Stimulated activated naive B cell treated with anti-CD40 and anti-IgM and Interleukin-4, amounts not matched to agents 10 μg/mL and 1 μg/mL and 100 μg/mL, for 72 hours (primary cell): ENCODE data around the gene RAB35.

Source experiments
- ATAC-seq, 2 donors: fragments of 150-1000 bp; cut with Tn5 transposase; replicated peaks; 2 replicates each; pipeline ENCODE4 v1.10.0; 2021; ENCODE audit warnings: moderate library complexity in 1 of 2
- DNase-seq: peaks from one replicate; pipeline ENCODE4 v3.0.0; 2021
- H3K27ac Mint-ChIP-seq: one replicate; pipeline ENCODE4 v1.8.0; 2022; ENCODE audit warnings: mild to moderate bottlenecking, mixed read lengths
- H3K27me3 Mint-ChIP-seq, 2 donors: one replicate each; pipeline ENCODE4 v1.8.0; 2022; ENCODE audit warnings: mixed read lengths in 2 of 2
- H3K36me3 Mint-ChIP-seq, 2 donors: one replicate each; pipeline ENCODE4 v1.8.0; 2022; ENCODE audit warnings: mixed read lengths in 2 of 2, mild to moderate bottlenecking in 1 of 2
- H3K4me1 Mint-ChIP-seq, 2 donors: one replicate each; pipeline ENCODE4 v1.8.0; 2022; ENCODE audit warnings: mixed read lengths in 2 of 2, mild to moderate bottlenecking in 1 of 2
- H3K4me3 Mint-ChIP-seq, 2 donors: one replicate each; pipeline ENCODE4 v1.8.0; 2022; ENCODE audit warnings: mild to moderate bottlenecking in 2 of 2, mixed read lengths in 2 of 2, moderate library complexity in 1 of 2
- H3K9me3 Mint-ChIP-seq, 2 donors: one replicate each; pipeline ENCODE4 v1.8.0; 2022; ENCODE audit warnings: mixed read lengths in 2 of 2, mild to moderate bottlenecking in 1 of 2

RAB35 gene

DNA sequence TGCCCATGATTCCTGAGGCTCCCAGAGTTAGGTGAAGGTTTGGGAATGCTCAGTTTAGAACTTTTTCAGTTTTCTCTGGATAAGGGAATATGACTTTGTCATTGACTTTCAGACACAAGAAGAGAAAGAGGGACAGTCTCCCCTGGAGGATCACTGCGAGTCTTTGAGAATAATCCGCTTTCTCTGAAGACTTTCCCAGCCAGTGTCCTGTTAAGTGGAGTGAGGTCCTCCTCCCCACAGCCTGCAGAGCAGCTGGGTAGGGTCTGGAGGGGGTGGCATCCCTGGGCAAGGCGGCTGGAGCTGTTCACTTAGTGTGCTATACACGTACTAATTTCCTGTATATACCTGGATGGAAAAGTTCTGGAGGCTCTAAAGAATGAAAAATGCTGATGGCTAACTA lies 8.5 kb upstream of the RAB35 start:
- DNase-seq = no peak
- Mint-ChIP-seq H3K27me3 (no peaks in the 10 kb centered on the region), H3K4me1 (peaks cover 56 to 83% of the 10 kb centered on the region in 2 donors), H3K27ac (no peak overlapping the region), H3K4me3 (no peak overlapping the region), H3K9me3 (no peaks in the 10 kb centered on the region), H3K36me3 (peaks cover 27 to 47% of the 10 kb centered on the region in 2 donors)
- ATAC-seq = no peak

DNA sequence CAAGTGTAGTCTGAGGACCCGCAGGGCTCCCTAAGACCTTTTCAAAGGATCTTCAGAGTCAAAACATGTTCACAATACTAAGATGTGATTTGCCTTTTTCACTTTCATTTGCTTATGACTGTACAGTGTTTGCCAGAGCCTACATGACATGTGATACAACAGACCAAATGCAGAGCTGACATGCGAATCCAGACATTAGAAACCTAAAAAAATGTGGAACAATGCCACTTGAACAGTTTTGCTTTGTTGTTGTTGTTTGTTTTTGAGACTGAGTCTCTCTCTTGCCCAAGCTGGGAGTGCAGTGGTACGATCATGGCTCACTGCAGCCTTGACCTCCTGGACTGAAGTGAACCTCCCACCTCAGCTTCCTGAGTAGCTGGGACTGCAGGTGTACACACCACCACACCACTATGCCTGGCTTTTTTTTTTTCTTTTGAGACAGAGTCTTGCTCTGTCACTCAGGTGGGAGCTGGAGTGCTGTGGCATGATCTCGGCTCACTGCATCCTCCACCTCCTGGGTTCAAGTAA lies 5.3 kb upstream of the RAB35 start:
- DNase-seq = no peak

GRCh38 chr12:120121343-120121742 lies 4.8 kb upstream of the RAB35 start:
- no peak for DNase-seq
- no peaks in the 10 kb centered on the region for H3K9me3 Mint-ChIP-seq
- H3K4me1 Mint-ChIP-seq = peaks cover 61 to 80% of the 10 kb centered on the region in 2 donors
- ATAC-seq = no peak
- H3K4me3 Mint-ChIP-seq = peak overlapping the region in 1 of 2 donors; percentile 45
- H3K27me3 Mint-ChIP-seq = no peaks in the 10 kb centered on the region
- no peak overlapping the region for H3K27ac Mint-ChIP-seq
- peaks cover 4 to 28% of the 10 kb centered on the region in 2 donors for H3K36me3 Mint-ChIP-seq

More for the DNA sequence above, 5.3 kb upstream of the RAB35 start:
- peak; percentile 33 to 38 for ATAC-seq
- H3K27me3 Mint-ChIP-seq = no peaks in the 10 kb centered on the region
- no peak overlapping the region for H3K27ac Mint-ChIP-seq
- H3K4me3 Mint-ChIP-seq = peak overlapping the region in 1 of 2 donors; percentile 3
- H3K4me1 Mint-ChIP-seq = peaks cover 65 to 85% of the 10 kb centered on the region in 2 donors
- no peaks in the 10 kb centered on the region for H3K9me3 Mint-ChIP-seq
- peaks cover 7 to 33% of the 10 kb centered on the region in 2 donors for H3K36me3 Mint-ChIP-seq

DNA sequence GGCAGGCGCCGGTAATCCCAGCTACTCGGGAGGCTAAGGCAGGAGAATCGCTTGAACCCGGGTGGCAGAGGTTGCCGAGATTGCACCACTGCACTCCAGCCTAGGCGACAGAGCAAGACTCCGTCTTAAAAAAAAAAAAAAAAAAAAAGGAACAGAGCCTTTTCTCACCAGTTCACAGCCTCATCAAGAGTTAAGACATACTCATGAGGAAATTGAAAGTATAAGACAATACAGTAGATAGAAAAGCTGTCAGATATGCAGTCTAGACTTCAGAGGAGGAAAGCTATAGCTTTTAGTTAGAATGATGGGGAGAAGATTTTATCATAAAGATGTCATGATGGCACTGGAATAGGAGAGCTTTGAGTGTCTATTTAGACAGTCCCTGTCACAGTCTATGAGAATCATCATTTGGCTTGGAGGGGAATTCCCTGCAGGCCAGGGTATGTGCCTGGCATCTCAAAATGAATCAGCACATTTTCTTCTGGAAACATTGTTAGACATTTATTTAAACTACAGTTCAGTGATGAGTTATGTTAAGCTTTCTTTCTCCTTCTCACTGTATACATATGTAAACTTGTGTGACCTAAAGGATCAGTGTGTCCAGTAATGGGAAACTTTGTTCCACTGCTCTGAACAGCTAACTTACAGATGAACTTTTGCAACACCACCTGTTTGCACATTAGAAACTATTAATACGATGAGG lies 2.9 kb upstream of the RAB35 start:
- H3K27ac Mint-ChIP-seq = peak overlapping the region; percentile 72
- DNase-seq = peak; percentile 50

DNA sequence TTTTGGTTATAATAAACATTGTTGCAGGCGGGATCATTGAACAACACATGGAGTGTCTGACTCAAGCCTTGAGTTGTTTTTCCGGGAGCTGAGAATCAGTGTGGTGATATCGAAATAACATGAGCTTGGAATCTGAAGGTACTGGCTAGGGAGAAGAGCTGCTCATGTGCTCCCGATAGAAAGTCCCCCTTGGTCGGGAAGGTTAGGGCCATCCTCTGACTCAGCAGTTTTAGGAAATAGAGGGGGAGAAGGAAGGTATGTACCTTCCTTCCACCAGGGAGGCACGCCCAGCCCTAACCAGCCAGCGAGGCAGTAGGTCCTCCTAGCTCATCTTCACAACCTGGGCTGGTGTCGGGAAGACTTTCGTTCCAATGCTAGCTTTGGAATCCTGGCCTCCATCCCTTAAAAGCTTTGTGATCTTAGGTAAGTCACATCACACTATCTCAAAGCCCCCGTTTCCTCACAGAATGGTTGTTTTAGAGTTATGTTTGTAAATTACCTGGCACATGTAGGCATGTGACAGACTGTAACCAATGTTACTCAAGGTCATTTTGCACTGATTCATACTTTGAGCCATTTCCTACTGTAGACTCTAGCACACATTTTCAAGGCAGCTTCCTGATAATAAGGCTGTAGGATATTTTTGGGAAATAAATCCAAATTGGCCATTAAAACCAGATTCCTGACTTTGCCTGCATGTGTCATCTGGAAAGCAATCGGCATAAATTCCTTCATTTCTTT lies 1.9 kb upstream of the RAB35 start:
- Mint-ChIP-seq H3K27me3 (no peaks in the 10 kb centered on the region), H3K36me3 (peaks cover 9 to 34% of the 10 kb centered on the region in 2 donors), H3K4me3 (peak overlapping the region; percentile 88 to 89), H3K4me1 (peaks cover 53 to 76% of the 10 kb centered on the region in 2 donors), H3K27ac (peak overlapping the region; percentile 85), H3K9me3 (no peaks in the 10 kb centered on the region)
- no peak for ATAC-seq
- no peak for DNase-seq

More for the DNA sequence above, 2.9 kb upstream of the RAB35 start:
- peaks cover 59 to 80% of the 10 kb centered on the region in 2 donors for H3K4me1 Mint-ChIP-seq
- H3K36me3 Mint-ChIP-seq = peaks cover 9 to 28% of the 10 kb centered on the region in 2 donors
- peak overlapping the region; percentile 74 to 88 for H3K4me3 Mint-ChIP-seq
- no peaks in the 10 kb centered on the region for H3K9me3 Mint-ChIP-seq
- peak; percentile 57 to 64 for ATAC-seq
- no peaks in the 10 kb centered on the region for H3K27me3 Mint-ChIP-seq

DNA sequence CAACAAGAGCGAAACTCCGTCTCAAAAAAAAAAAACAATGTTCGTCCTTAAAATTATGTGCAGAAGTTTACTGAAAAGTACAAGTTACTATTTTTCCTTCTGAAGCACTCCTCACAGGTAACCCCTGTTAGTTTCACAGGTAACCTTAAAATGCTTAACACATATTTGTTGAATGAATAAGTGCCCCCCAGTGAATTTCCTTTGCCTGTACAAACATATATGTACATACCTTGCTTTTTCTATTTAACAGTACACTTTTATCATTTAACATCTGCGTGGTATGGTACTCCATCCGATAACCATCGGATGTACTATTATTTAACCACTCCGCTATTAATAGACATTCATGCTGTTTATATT lies 1.4 kb upstream of the RAB35 start:
- H3K27me3 Mint-ChIP-seq = no peaks in the 10 kb centered on the region
- H3K4me1 Mint-ChIP-seq = peaks cover 51 to 78% of the 10 kb centered on the region in 2 donors
- no peak for DNase-seq
- H3K27ac Mint-ChIP-seq = peak overlapping the region; percentile 85
- H3K9me3 Mint-ChIP-seq = no peaks in the 10 kb centered on the region
- ATAC-seq = no peak
- peaks cover 14 to 39% of the 10 kb centered on the region in 2 donors for H3K36me3 Mint-ChIP-seq
- peak overlapping the region; percentile 88 to 89 for H3K4me3 Mint-ChIP-seq

GRCh38 chr12:120116792-120117651 lies 469 bp upstream of the RAB35 start:
- no peaks in the 10 kb centered on the region for H3K27me3 Mint-ChIP-seq
- peak; percentile 61 to 70 for ATAC-seq

DNA sequence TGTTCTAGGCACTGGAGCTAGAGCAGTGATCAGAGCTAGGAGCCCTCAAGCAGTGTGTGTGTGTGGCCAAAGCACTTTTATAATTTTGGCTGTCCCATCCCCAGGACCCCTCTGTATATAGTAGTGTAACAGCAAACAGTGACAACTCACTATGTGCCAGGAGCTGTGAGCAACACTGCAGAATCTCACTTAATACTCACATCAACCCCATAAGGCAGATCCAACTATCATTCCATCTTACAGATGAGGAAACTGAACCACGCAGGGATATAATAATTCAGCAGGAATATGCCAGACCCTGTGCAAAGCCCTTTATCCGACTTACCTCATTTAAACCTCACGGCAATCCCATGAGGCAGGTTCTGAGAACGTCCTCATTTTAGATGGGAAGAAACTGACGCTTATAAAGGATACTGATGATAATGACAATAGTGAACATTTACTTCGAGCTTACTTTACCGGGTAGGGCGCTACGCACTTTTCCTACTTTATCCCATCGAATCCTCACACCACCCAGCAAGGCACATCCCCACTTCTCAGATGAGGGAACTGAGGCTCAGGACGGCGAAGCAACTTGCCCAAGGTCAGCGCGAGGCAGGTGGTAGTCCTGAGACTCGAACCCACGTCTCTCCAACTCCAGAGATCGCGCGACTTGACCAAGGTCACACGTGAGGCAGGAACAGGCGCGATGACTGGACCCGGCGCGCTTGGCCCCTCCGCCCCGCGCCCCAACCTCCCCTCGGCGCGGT lies 687 bp downstream of the RAB35 start:
- H3K4me1 Mint-ChIP-seq = peaks cover 59 to 86% of the 10 kb centered on the region in 2 donors
- H3K27me3 Mint-ChIP-seq = no peaks in the 10 kb centered on the region
- peaks cover 19 to 53% of the 10 kb centered on the region in 2 donors for H3K36me3 Mint-ChIP-seq
- DNase-seq (no peak), ATAC-seq (peak; percentile 16 to 29)
- H3K27ac Mint-ChIP-seq = peak overlapping the region; percentile 98
- peak overlapping the region; percentile 98 to 100 for H3K4me3 Mint-ChIP-seq
- H3K9me3 Mint-ChIP-seq = no peaks in the 10 kb centered on the region

More at GRCh38 chr12:120116792-120117651, 469 bp upstream of the RAB35 start:
- H3K9me3 Mint-ChIP-seq = no peaks in the 10 kb centered on the region
- peak overlapping the region; percentile 92 for H3K27ac Mint-ChIP-seq
- H3K36me3 Mint-ChIP-seq = peaks cover 18 to 48% of the 10 kb centered on the region in 2 donors
- peak; percentile 95 for DNase-seq
- H3K4me1 Mint-ChIP-seq = peaks cover 57 to 86% of the 10 kb centered on the region in 2 donors
- H3K4me3 Mint-ChIP-seq = peak overlapping the region; percentile 88 to 89

GRCh38 chr12:120115066-120115465 lies 1.5 kb downstream of the RAB35 start:
- H3K27ac Mint-ChIP-seq = peak overlapping the region; percentile 52
- H3K4me1 Mint-ChIP-seq = peaks cover 61 to 86% of the 10 kb centered on the region in 2 donors
- no peaks in the 10 kb centered on the region for H3K9me3 Mint-ChIP-seq
- ATAC-seq (no peak), DNase-seq (no peak)
- H3K27me3 Mint-ChIP-seq = no peaks in the 10 kb centered on the region
- H3K4me3 Mint-ChIP-seq = peak overlapping the region; percentile 98 to 100
- H3K36me3 Mint-ChIP-seq = peaks cover 20 to 53% of the 10 kb centered on the region in 2 donors

DNA sequence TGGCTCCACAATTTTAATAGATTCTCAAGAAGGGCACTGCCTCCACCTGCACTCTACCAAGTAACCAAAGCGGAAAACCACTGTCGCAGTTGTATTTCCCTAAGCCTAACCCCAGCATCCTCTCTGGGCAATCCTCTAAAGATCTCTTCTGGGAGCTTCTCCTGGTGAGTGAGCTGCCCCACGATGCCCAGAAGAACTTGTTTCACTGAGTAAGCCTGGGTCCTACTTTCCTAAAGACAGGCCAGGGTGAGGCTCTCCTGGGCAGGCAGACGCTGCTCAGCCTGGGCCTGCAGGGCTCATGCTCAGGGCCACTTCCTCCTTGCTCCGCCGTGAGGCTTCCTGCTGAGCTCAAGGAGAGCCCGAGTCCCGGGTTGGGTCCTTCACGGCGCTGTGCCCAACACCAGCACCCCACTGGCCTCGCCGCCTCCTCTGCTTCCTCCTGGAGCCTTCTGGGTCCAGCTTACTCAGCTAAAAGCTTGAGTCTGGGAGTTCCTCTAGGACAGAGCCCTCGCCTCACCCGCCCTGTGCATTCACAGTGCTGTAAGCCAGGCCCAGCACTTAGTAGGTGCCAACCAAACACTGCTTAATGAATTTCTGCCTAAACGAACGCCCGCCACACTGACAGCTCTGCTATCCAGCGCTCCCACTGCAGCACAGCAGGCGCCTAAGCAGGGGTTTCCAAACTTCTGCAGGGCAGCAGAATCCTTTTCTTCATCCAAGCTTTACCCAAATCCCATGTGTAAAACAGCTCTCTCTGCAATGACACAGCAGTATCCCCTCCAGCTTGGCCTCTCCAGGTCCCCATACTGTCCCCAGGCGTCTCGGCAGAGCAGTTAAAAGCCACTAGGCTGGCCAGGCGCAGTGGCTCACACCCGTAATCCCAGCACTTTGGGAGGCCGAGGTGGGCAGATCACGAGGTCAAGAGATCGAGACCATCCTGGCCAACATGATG lies 5.7 kb downstream of the RAB35 start:
- peak; percentile 90 for ATAC-seq
- Mint-ChIP-seq H3K4me3 (peak overlapping the region; percentile 66 to 73), H3K27me3 (no peaks in the 10 kb centered on the region), H3K4me1 (peaks cover 49 to 80% of the 10 kb centered on the region in 2 donors), H3K27ac (peak overlapping the region; percentile 92), H3K9me3 (no peaks in the 10 kb centered on the region), H3K36me3 (peaks cover 35 to 54% of the 10 kb centered on the region in 2 donors)
- DNase-seq = peak; percentile 63

DNA sequence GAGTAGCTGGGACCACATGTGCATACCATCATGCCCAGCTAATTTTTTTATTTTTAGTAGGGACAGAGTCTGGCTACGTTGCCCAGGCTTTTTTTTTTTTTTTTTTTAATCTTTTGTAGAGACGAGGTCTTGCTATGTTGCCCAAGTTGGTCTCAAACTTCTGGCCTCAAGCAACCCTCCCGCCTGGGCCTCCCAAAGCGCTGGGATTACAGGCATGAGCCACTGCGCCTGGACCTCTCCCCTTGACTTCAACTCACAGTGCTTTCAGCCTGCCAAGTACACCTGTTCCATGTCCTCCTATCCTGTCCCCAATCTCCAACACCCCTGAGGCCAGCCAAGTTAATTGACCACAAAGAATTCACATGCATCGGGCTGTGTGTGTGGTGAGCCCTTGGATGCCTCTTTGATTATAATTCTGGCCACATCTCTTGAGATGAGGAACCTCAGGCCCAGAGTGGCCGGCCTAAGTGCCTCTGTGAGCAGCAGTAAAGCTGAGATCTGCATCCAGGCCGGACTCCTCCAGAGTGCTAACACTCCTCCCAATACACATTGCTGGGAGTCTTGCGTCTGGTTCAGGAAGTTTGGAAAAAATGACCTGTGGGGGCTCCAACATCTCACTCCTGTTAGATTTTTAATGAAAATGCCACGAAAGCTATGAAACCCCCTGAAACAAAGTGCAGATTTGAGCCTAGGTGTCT lies 6.8 kb downstream of the RAB35 start:
- H3K27me3 Mint-ChIP-seq = no peaks in the 10 kb centered on the region
- peaks cover 48 to 80% of the 10 kb centered on the region in 2 donors for H3K4me1 Mint-ChIP-seq
- ATAC-seq = no peak
- DNase-seq = no peak
- peak overlapping the region; percentile 92 for H3K27ac Mint-ChIP-seq
- H3K4me3 Mint-ChIP-seq = peak overlapping the region in 1 of 2 donors; percentile 41
- peaks cover 38 to 54% of the 10 kb centered on the region in 2 donors for H3K36me3 Mint-ChIP-seq
- H3K9me3 Mint-ChIP-seq = no peaks in the 10 kb centered on the region

DNA sequence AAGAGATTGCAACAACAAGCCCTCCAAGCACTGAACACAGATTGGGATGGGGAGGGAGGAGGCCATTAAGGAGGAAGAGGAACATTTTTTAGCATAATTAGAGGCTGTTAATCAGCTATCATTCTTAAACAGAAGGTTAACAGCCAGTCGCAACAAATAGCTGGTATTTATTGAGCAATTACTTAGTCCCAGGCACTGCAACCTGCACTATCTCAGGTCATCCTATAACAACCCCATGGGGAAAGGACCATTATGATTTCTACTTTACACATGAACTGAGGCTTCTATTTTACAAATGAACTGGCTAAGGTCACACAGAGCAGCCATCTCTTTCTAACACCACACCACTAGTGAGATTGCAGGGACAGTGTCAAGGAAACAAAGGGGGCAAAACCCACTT lies 10.4 kb downstream of the RAB35 start:
- Mint-ChIP-seq H3K4me1 (peaks cover 34 to 65% of the 10 kb centered on the region in 2 donors), H3K36me3 (peaks cover 41 to 44% of the 10 kb centered on the region in 2 donors), H3K9me3 (no peaks in the 10 kb centered on the region), H3K4me3 (no peak overlapping the region), H3K27me3 (no peaks in the 10 kb centered on the region), H3K27ac (no peak overlapping the region)
- ATAC-seq (no peak), DNase-seq (no peak)
